Placental epithelial cell (primary cell): ENCODE data around the gene RPL19. TPM values are rescaled to one million over a fixed set of nuclear protein-coding genes. Genes with fewer than 3 reads are reported as not detected.

Source experiments
- total RNA-seq: library from RNA; depleted of rRNA; stranded (reverse); fragments of >200 nt; gene quantifications from 2 replicates; pipeline ENCODE4 v1.2.3, GENCODE V29; 2012

The RPL19 gene
- 1,233 and 1,470 TPM in 2 replicates for total RNA-seq

DNA sequence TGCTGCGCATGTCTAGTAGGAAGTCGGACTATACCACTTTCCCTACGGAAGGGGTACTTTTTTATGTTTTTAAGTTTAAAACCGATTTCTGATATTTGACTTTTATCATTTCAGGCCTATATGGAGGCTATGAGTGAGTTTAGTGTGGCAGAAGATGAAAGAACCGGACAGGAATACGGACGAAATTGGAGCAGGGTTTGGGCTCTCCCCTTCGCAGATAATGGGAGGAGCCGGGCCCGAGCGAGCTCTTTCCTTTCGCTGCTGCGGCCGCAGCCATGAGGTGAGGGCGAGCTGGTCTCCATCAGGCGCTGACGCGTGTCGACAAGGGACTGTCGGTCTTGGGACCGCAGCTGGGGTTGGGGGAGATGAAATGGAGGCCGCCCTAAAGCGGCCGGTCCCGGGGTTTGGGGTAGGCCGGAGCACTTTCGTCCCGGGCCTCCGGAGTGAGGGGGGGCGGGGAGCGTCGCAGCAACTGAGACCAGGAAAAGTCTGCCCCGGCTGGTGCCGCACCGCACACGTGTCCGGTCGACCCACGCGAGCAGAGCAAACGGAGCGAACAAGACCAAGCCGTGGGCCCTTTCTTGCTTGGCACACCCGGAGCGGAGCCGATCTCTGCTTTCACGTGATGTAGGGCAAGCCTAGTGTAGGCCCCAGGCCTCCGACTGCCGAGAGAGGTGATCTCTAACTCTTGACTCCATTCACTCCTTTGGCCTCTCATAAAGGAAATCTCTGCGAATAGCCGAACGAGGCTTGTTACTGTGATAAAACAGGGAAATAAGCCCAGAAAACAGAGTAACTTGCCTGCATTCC, at the start of gene RPL19:
RPL19 (plus strand) TSS at position 214 of the 810 bp plus-strand sequence; CDS start at position 276, 62 bp downstream.

DNA sequence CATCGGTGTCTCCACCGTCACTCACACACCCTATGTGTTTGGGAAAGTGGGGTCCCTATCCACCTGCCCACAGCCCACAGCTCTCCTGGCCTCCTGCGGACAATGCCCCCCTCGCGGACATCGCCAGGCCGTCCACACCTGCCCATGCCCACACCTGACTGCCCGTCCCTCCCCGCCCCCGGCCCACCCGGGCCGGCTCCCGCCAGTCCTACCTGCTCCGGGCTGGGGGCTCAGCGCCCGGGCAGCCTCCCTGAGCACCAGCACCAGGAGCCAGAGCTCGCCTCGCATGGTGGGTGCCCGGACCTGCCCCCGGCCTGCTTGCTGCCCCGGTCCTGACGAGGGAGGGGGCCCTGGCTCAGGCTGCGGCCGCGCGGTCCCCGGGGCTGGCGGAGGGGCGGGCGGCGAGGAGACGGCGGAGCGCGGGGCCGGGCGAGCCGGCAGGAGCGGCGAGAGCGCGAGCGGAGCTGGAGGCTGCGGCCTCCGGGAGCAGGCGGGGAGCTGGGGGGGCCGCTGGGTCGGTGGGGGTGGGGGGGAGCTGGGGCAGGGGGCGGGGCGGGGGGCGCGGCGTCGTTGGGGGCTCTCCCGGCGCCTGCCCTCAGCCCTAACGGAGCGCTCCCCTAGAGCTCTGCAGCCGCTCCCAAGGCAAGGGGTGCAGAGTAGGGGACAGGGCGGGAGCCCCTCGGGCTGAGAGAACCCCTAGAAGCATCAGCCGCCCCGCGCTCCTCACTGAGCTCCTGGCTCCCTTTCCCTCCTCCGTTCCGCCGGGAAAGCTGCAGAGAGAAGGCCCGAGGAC, 48.7 kb upstream of the RPL19 start, which contains the start of gene PLXDC1:
PLXDC1 (minus strand) TSS at position 488 of the 793 bp plus-strand sequence; CDS start at position 288, 200 bp downstream.

DNA sequence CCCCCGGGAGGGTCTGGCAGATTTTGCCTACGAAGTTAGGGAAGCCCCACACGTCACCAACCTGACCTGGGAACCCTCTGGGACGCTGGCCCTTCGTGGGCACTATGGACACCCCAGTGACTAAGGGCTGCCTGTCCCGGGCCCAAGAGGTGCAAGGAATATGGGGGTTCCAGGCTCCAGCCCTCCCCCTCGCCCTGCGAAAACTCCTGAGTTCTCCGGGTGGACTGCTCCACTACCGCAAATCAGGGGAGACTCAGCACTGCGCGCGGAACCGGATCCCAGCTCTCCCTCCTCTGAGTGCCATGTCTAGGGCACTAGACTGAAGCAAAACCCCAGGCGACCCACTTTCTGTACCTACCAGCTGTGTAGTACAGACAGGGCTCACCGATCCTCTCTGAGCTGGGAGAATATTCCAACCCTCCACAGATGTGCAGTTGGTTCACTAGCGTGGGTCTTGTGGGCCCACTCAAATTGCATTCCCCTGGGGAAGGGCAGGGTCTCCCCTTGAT, 34.2 kb upstream of the RPL19 start, which contains the start of gene ARL5C:
ARL5C (minus strand) TSS at position 321 of the 509 bp plus-strand sequence. CDS start 401 bp downstream, outside the sequence.

DNA sequence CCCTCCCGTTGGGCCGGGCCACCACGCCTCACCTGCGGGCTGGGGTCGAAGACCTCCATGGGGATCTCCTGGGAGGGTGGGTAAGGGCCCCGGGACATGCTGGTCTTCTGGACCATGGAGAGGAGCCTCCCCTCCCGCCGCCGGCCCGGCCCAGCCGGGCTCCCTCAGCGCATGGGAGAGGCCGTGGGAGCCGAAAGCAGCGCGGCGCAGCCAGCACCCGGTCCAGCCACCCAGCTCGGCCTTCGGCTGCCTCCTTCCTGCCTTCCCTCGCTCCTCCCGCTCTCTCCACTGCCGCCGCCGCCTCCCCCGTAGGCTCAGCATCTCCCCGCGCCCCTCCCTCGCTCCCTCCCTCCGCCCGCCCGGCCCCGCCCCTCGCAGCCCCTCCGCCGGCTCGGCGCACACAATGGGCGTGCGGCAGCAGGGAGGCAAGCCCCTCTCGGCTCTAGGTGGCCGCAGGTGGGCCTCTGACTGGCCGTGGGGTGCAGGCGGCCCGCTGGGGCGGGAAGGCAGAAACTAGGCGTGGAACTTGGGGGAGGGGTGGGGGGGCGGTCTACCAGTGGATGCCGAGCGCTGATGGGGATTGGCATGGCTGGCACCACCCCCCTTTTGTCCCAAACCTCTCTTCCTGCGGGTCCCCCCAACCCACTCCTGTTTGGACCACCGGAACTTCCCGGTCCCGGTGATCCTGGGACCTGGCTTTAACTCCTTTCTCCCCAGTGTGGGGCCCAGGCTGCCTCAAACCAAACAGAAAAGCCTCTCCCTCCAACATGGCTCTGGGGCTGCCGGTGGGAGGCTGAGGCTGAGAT, 2.5 kb upstream of the RPL19 start, which contains the start of gene CACNB1:
CACNB1 (minus strand) TSS at position 290 of the 806 bp plus-strand sequence; CDS start at position 116, 174 bp downstream.

DNA sequence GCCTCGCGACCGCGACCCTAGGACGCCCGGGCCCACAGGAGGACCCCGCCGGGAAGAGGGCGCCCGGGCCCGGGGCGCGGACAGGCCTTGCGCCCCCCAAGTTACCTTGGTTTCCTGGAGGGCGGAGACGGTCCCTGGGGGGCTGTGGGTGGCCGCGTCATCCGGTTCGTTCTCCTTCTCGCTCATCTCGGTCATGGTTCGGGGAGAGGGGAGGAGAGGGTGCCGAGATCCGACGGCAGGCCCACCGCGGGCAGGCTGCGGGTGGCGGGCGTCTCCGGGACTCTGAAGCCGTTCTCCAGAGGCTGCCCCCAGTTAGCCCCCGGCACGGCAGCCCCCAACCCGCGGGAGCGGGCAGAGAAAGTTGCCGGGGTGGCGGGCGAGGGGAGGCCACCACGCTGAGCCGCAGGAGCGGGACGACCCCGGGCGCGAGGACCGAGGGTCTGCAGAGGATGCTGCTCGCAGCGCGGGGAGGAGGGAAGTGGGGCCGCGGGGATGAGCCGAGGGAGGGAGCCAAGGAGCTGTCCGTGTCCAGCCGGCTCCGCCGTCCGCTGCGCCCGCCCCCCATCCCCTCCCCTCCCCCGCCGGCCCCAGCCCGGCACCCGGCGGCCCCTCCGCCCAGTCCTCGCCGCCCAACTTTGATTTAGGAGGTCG, 25.4 kb downstream of the RPL19 start, which contains the start of gene STAC2:
STAC2 (minus strand) TSS at position 638 of the 651 bp plus-strand sequence; CDS start at position 195, 443 bp downstream.

Other genes starting within 250 kb of the RPL19 start
- gene FBXO47, start 232.9 kb upstream of the RPL19 start, total RNA-seq, result under 0.01 TPM in 1 of 2 replicates, not detected in the other
- gene PLXDC1, start 48.6 kb upstream of the RPL19 start, total RNA-seq, result 0.39 TPM in 1 of 2 replicates, not detected in the other
- gene ARL5C, start 34.1 kb upstream of the RPL19 start, total RNA-seq, result not detected in 2 replicates
- 2.0 and 2.8 TPM in 2 replicates for gene CACNB1, start 2.6 kb upstream of the RPL19 start, total RNA-seq
- not detected in 2 replicates for gene STAC2, start 25.7 kb downstream of the RPL19 start, total RNA-seq
- 9.8 and 15.2 TPM in 2 replicates for gene FBXL20, start 201.3 kb downstream of the RPL19 start, total RNA-seq